ENCODE measurements around the gene SF3A1.
A peak's percentile ranks its signal among the peaks of the same experiment; 100 is the strongest.

SF3A1 gene

DNA sequence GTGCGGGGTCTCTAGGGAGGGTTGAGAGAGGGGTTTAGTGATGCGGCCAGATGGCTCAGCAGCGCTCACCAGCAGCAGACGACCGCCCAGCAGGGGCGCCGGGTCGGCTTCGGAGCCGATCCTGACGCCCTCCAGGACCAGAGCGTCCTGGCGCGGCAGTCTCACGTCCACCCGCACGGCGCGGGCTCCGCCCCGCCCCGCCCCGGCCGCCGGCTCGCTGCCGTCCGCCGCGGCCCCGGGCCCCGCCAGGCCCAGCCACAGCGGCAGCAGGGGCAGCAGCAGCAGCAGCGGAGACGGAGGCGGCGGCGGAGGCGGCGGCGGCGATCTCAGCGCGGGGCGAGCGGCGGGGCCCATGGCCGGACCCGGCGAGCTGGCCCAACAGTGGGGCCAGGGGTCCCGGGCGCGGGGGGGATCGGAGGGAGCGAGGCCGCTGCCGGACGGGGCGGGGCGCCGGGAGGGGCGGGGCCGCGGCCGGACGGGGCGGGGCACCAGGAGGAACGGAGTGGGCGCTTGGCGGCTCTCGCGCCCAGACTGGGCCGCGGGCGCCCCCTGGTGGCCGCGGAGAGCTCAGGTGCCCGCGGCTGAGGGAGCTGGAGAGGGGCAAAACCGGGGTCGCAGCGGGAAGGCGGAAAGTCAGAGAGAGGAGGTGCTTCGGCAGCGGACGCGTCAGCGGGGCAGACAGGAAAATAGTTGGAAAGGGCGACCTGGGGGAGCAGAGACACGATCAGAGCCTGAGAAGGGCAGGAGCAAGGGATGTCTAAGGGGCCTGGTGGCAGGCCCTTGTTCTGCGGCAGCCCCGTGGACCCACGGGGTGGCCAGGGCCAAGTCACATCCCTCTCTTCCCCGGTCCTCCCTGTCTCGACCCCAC is 30.5 kb upstream of the SF3A1 start, which contains the start of gene RNF215:
RNF215 (minus strand) TSS at position 452 of the 868 bp plus-strand sequence; CDS start at position 354, 98 bp downstream.
- H3K27ac ChIP-seq: peak within 1 kb of the TSS; percentile 26
- DNase-seq (ENCODE audit: low read depth, low spot score): no peak

DNA sequence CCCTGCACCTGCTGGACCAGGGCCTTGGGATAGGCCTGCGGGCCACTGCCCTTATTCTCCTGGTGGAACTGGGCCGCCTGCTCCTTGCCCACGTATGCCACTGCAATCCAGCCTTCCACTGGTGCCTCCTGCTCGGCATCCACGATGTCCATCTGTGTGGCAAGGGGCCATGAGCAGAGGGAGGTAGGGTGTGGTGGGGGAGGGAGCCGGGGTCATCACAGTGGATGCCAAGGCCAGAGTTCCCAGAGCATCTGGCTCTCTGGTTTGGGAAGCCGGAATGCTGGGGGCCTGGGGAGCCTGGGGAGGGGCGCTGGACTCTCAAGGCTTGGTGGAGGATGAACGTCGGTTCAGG is 29.9 kb upstream of the SF3A1 start:
- DNase-seq (ENCODE audit: low read depth, low spot score): no peak
- no peak overlapping the region for H3K27ac ChIP-seq

DNA sequence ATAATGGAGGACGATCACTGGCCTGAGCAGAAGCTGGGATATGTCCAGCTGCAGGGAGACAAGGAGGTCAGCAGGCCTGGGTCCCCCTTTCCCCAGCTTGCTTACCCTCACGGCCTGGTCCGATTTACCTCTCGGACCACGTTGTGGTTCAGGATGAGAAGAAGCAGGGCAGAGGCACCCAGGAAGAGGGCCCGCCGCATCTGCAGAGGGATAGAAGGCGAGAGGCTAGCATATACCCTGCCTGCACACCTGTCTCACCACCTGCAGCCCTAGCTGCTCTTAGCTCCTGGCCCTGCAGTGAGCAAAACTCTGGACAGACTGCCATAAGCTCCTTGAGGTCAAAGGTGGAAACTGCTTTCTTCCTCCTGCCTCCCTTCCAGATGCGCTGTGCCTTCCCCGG is 29.2 kb upstream of the SF3A1 start:
- no peak overlapping the region for H3K27ac ChIP-seq
- DNase-seq (ENCODE audit: low read depth, low spot score): no peak

DNA sequence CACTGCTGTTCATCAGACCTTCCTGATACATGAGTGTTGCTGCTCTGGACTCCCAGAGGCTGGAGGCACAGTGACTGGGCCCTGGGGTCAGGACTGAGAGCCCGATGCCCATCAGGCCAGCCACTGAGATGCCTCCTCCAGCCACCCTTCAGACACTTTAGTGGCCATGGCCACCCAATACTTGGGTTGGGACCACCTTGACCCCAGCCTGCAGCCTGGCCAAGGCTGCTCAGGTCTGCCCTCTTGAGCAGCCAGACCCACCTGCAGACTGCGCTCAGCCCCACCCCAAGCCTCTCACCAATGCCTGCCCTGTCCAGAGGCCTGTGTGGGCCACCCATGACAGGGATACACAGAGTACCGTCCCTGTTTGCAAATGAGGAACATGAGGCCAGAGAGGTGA is 26.4 kb upstream of the SF3A1 start:
- no peak overlapping the region for H3K27ac ChIP-seq
- DNase-seq (ENCODE audit: low read depth, low spot score): no peak

- H3K27ac ChIP-seq: no peak overlapping the region
- no peak for DNase-seq (ENCODE audit: low read depth, low spot score)
These were observed 25.6 kb upstream of the SF3A1 start for GRCh38 chr22:30382340-30382739.

DNA sequence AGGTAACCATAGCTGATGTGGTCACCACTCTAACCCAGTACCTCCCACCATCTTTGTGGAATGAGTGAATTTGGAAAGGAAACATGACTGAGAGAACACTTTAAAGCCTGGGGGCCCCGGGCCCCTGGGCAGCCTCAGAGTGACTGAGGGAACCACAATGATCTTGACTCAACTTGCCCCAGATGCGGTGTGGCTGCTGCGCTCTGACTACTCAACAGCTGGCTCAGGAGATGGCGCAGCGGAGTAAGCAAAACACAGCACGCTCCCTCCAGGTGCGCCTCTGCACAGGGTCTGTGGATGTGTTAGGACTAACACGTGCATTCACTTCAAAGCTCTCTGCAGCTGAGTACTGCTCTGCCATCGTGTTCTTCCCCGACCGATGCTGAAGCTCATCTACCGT is 24.6 kb upstream of the SF3A1 start:
- DNase-seq (ENCODE audit: low read depth, low spot score): no peak
- no peak overlapping the region for H3K27ac ChIP-seq

- no peak overlapping the region for H3K27ac ChIP-seq
- DNase-seq (ENCODE audit: low read depth, low spot score): no peak
These were observed 23.3 kb upstream of the SF3A1 start for GRCh38 chr22:30380011-30380410.

GRCh38 chr22:30375312-30375849 is 18.7 kb upstream of the SF3A1 start:
- DNase-seq (ENCODE audit: low read depth, low spot score): no peak
- H3K27ac ChIP-seq: no peak overlapping the region

- H3K27ac ChIP-seq: no peak overlapping the region
These were observed 16.9 kb upstream of the SF3A1 start for GRCh38 chr22:30373331-30374325.

GRCh38 chr22:30372915-30373314 is 16.2 kb upstream of the SF3A1 start:
- no peak for DNase-seq (ENCODE audit: low read depth, low spot score)
- H3K27ac ChIP-seq: no peak overlapping the region

More at GRCh38 chr22:30373331-30374325, 16.9 kb upstream of the SF3A1 start:
- DNase-seq (ENCODE audit: low read depth, low spot score): no peak

DNA sequence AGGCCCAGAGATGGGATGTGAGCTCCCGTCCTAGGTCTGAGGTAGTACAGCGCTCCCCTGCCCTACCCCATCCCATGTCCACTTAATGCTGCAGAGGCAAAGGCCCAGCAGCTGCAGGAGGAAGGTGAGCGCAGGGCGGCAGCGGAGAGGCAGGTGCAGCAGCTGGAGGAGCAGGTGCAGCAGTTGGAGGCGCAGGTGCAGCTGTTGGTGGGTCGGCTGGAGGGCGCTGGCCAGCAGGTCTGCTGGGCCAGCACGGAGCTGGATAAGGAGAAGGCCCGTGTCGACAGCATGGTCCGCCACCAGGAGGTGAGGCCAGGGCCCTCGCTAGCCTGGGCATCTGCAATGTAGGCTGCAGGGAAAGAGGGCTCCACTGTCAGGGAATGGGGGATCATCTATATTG is 15.3 kb upstream of the SF3A1 start:
- no peak overlapping the region for H3K27ac ChIP-seq
- DNase-seq (ENCODE audit: low read depth, low spot score): no peak

GRCh38 chr22:30371321-30371720 is 14.6 kb upstream of the SF3A1 start:
- no peak overlapping the region for H3K27ac ChIP-seq
- no peak for DNase-seq (ENCODE audit: low read depth, low spot score)

- no peak for DNase-seq (ENCODE audit: low read depth, low spot score)
- H3K27ac ChIP-seq: no peak overlapping the region
These were observed 14.0 kb upstream of the SF3A1 start for GRCh38 chr22:30370641-30371230.

- H3K27ac ChIP-seq: no peak overlapping the region
- no peak for DNase-seq (ENCODE audit: low read depth, low spot score)
These were observed 11.7 kb upstream of the SF3A1 start for GRCh38 chr22:30368420-30368819.

- H3K27ac ChIP-seq: no peak overlapping the region
- no peak for DNase-seq (ENCODE audit: low read depth, low spot score)
These were observed 9.2 kb upstream of the SF3A1 start for GRCh38 chr22:30365891-30366290.

GRCh38 chr22:30362651-30363281 is 6.1 kb upstream of the SF3A1 start:
- no peak overlapping the region for H3K27ac ChIP-seq
- DNase-seq (ENCODE audit: low read depth, low spot score): no peak

- no peak overlapping the region for H3K27ac ChIP-seq
- DNase-seq (ENCODE audit: low read depth, low spot score): no peak
These were observed 5.4 kb upstream of the SF3A1 start for GRCh38 chr22:30361916-30362650.

DNA sequence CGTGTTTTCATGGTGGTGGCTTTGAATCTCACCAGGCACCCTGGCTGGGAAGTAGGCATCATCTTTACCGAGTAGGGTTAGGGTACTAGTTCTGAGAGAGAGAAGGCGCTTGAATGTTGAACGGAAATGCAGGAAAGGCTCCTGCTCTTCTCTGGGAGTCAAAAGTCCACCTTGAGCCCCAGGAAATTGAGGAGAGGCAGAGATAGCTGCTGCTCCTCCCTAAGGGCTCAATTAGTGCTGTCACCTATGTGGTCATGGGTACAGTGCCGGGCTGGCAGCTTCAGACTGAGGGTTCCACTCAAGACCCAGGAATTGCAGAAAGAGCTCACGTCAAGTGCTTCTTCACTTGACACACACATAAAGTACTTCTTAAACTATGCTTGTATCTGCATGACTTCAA is 1.8 kb upstream of the SF3A1 start:
- no peak overlapping the region for H3K27ac ChIP-seq
- DNase-seq (ENCODE audit: low read depth, low spot score): no peak

DNA sequence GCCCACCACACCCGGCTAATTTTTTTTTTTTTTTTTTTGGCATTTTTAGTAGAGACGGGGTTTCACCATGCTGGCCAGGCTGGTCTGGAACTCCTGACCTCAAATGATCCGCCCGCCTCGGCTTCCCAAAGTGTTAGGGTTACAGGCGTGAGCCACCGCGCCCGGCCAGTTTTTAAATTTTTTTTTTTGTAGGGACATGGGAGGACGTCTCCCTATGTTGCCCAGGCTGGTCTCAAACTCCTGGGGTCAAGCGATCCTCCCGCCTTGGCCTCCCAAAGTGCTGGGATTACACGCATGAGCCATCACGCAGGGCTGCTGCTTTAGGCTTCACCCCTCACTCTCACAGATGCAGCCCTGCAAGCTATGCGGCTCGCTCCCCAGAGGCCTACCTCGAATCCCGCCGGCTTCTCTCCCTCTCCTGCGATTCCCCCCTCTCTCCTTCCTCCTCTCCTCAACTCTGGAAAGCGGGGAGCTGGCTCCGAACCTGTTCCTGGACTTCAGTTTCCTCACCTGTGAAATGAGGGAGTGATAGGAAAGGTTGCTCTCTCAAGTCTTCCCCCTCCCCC is 1.0 kb upstream of the SF3A1 start:
- no peak overlapping the region for H3K27ac ChIP-seq
- no peak for DNase-seq (ENCODE audit: low read depth, low spot score)

Data from epithelial cell of prostate (primary cell).